Parathyroid adenoma (tissue), 2 donors: ENCODE data around the gene ATP1B3.

Experiments
- H2AFZ ChIP-seq: fragments of 300-600 bp; sonication (generic); one replicate; pipeline ENCODE4 v1.7.0; 2017; ENCODE audit warnings: antibody characterized with exemption, mild to moderate bottlenecking
- H3K27ac ChIP-seq: fragments of 300-600 bp; sonication (generic); one replicate; pipeline ENCODE4 v1.7.0; 2017
- H3K27me3 ChIP-seq: fragments of 300-600 bp; sonication (generic); one replicate; pipeline ENCODE4 v1.7.0; 2017; ENCODE audit warnings: low read length; ENCODE audit not compliant: control insufficient read depth, insufficient read depth
- H3K36me3 ChIP-seq: fragments of 300-600 bp; sonication (generic); one replicate; pipeline ENCODE4 v1.7.0; 2017; ENCODE audit warnings: low read length; ENCODE audit not compliant: control insufficient read depth, insufficient read depth
- H3K4me1 ChIP-seq: fragments of 300-600 bp; sonication (generic); one replicate; pipeline ENCODE4 v1.7.0; 2017; ENCODE audit warnings: control low read depth
- H3K4me2 ChIP-seq: fragments of 300-600 bp; sonication (generic); one replicate; pipeline ENCODE4 v1.7.0; 2017; ENCODE audit warnings: low read length
- H3K4me3 ChIP-seq: fragments of 300-600 bp; sonication (generic); one replicate; pipeline ENCODE4 v1.7.0; 2017; ENCODE audit warnings: low read depth, low read length
- H3K79me2 ChIP-seq: fragments of 300-600 bp; sonication (generic); one replicate; pipeline ENCODE4 v1.7.0; 2017; ENCODE audit warnings: control low read depth
- H3K9ac ChIP-seq: fragments of 300-600 bp; sonication (generic); one replicate; pipeline ENCODE4 v1.7.0; 2017; ENCODE audit warnings: mild to moderate bottlenecking
- H3K9me3 ChIP-seq: fragments of 300-600 bp; sonication (generic); one replicate; pipeline ENCODE4 v1.7.0; 2017; ENCODE audit warnings: low read length; ENCODE audit not compliant: control insufficient read depth
- TF ChIP-seq, protein P1 (sequence below): fragments of 300-600 bp; sonication (generic); IDR thresholded peaks from one replicate; pipeline ENCODE4 v1.7.0; 2017; ENCODE audit warnings: antibody characterized with exemption, mild to moderate bottlenecking
- donor health status: primary hyperparathyroidism.

The ATP1B3 gene

DNA sequence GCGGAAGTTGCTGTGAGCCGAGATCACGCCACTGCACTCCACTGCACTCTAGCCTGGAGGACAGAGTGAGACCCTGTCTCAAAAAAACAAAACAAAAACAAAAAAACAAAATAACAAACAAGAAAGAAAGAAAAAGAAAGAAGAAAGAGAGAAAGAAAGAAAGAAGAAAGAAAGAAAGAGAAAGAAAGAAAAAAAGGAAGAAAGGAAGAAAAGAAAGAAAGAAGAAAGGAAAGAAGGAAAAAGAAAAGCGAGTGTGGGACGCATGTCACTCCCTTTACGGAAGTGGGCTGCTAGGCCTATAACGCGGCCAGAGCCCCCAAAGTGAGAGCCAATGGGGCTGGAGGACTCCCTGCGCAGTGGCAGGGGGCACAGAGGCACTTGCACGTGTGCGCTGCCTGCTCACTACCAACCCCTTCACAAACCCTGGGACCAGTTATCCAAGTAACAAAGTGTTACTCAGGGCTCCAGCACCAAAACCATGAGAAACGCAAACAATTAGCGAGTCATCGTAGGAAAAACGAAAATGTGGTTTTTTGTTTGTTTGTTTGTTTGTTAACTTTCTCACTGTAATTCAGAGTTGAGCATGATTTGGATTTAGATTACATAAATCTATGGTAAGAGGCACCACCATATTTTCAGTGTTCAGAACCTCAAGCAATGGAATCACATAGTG is 40.8 kb upstream of the ATP1B3 start:
- Histone ChIP-seq H3K9ac (no peak overlapping the region), H3K36me3 (no peaks in the 10 kb centered on the region), H3K4me3 (no peak overlapping the region), H3K4me2 (no peak overlapping the region), H3K27ac (no peak overlapping the region), H3K9me3 (no peaks in the 10 kb centered on the region), H2AFZ (no peak overlapping the region), H3K79me2 (no peaks in the 10 kb centered on the region), H3K4me1 (no peaks in the 10 kb centered on the region), H3K27me3 (no peaks in the 10 kb centered on the region)
- TF ChIP-seq, protein P1, sequence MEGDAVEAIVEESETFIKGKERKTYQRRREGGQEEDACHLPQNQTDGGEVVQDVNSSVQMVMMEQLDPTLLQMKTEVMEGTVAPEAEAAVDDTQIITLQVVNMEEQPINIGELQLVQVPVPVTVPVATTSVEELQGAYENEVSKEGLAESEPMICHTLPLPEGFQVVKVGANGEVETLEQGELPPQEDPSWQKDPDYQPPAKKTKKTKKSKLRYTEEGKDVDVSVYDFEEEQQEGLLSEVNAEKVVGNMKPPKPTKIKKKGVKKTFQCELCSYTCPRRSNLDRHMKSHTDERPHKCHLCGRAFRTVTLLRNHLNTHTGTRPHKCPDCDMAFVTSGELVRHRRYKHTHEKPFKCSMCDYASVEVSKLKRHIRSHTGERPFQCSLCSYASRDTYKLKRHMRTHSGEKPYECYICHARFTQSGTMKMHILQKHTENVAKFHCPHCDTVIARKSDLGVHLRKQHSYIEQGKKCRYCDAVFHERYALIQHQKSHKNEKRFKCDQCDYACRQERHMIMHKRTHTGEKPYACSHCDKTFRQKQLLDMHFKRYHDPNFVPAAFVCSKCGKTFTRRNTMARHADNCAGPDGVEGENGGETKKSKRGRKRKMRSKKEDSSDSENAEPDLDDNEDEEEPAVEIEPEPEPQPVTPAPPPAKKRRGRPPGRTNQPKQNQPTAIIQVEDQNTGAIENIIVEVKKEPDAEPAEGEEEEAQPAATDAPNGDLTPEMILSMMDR: no peak

DNA sequence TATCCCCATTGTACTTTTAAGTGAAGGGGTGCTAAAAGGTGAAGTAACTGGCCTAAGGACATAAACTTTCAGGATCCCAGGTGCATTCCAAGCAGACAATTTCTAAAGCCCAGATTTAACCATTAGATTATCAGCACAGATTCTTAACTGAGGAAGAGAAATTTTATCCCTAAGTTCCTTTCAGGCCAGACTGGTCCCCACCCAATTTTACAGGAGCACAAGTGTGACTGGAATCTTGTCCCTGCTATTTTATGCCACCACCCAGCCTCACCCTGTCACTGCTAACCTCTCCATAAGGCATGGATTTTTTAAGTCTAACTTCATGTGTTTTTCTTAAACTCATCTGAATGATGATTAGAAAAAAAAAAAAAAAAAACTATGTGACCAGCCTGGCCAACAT is 37.1 kb upstream of the ATP1B3 start:
- H3K36me3 ChIP-seq: no peaks in the 10 kb centered on the region
- no peaks in the 10 kb centered on the region for H3K4me1 ChIP-seq
- no peak overlapping the region for H3K9ac ChIP-seq
- H3K27ac ChIP-seq: no peak overlapping the region
- no peak overlapping the region for H3K4me3 ChIP-seq
- no peak overlapping the region for H2AFZ ChIP-seq
- H3K4me2 ChIP-seq: no peak overlapping the region
- H3K79me2 ChIP-seq: no peaks in the 10 kb centered on the region
- no peaks in the 10 kb centered on the region for H3K9me3 ChIP-seq
- TF ChIP-seq, protein P1: no peak
- no peaks in the 10 kb centered on the region for H3K27me3 ChIP-seq

DNA sequence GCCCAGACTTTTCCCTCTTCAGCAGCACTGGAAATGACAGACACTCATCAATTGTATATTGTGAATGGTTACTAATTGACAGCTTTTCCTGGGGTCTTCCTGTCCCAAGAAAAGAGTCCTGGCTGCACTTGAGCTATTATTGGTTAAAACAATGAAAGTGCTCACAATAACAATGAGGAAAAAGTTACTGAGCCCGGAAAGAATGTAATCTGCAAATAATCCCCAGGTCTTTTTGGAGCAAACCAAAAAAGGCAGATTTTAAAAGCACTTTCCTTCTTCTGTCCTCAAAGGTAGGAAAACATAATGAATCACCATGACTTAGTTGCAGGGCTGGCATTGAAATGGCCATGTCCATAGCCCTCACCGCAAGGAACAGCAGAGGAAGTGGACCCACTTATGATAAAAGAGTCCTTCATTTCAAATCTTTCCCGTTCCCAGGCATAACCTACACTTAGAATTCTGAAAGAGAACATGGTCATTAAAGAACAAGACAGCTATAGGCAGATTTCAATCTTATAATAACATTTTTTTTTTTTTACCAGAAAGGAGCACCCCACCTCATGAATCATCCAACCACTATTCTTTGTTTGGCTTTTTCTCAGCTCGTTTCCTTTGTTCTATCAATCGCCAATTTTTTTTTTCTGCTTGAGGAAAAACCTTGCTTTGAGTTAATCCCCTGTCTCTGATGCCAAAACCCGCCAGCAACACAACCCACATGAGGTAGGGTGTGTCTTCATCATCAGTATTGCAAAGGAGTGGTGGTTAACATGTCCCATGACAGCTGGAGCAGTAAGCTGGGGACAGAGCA is 35.5 kb upstream of the ATP1B3 start:
- Histone ChIP-seq H3K36me3 (no peaks in the 10 kb centered on the region), H3K4me3 (no peak overlapping the region), H3K27ac (no peak overlapping the region), H3K4me1 (no peaks in the 10 kb centered on the region), H2AFZ (no peak overlapping the region), H3K27me3 (no peaks in the 10 kb centered on the region), H3K79me2 (no peaks in the 10 kb centered on the region), H3K9ac (no peak overlapping the region), H3K4me2 (no peak overlapping the region), H3K9me3 (no peaks in the 10 kb centered on the region)
- TF ChIP-seq, protein P1: no peak

DNA sequence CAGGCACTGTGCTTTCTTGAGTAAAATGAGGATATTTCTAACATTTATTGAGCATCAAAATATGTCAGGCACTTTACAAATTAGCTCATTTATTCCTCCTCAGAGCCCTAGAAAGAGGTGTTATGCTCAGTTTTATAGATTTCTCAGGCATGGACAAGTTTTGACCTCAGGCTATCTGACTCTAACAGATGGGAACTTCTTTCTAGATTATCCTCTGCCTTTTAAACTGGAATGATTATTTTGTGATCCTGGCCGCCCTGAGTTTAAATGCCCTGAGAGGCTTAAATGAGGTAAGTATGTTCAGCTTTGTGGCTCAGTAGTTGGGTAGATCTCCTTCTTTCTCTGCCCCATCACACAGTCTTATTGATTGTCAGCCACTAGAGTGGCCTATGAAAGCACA is 32.3 kb upstream of the ATP1B3 start:
- TF ChIP-seq, protein P1: no peak
- H3K27ac ChIP-seq: no peak overlapping the region

More for the DNA sequence above, 32.3 kb upstream of the ATP1B3 start:
- H3K79me2 ChIP-seq: no peaks in the 10 kb centered on the region
- no peaks in the 10 kb centered on the region for H3K27me3 ChIP-seq
- no peaks in the 10 kb centered on the region for H3K9me3 ChIP-seq
- no peaks in the 10 kb centered on the region for H3K36me3 ChIP-seq
- H3K4me1 ChIP-seq: no peaks in the 10 kb centered on the region
- H3K4me2 ChIP-seq: no peak overlapping the region
- H3K4me3 ChIP-seq: no peak overlapping the region
- H2AFZ ChIP-seq: no peak overlapping the region
- H3K9ac ChIP-seq: no peak overlapping the region
